ENCODE data around the gene ORMDL3. TPM values are rescaled to one million over a fixed set of nuclear protein-coding genes. Genes with fewer than 3 reads are reported as not detected.

ORMDL3 gene
- total RNA-seq, 2 donors from 2014 or later, result 65.6 to 91.0 TPM

DNA sequence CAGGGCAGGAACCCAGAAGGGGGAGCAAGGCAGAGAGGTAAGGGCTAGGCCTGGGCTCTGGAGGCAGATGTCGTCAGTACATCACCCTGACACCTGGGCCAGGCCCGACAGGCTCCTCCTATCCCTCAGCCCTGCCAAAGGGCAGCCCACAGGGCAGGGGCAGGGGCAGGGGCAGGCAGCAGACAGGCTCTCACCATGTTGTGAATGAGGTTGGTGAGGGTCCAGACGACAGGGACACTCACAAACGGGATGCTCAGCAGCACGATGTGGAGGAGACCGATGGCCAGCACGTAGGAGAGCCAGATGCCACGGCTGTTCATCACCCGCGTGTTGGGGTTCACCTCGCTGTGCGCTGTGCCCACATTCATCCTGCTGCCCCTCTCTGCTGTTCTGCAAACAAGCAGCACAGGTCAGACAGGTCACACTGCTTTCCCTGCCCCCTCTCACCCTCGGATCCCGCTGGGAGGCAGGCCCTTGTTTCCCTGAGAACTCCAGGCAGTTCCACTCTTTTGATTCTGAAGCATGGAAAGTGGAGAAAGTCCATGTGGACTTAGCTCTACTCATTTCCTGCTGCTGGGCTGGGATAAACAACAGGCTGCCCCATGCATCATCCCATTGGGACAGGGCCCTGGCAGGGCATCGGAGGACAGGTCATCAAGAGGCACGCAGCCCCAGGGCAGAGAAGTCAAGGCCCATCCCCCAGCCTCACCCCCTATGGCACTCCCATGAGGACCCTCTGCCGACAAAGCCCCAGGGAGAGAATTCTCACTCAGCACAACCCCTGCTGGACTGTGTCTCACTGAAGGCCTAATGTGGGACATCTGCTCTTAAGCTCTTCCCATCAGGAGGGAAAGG, 3.3 kb downstream of the ORMDL3 start:
- Histone ChIP-seq H3K4me1 (peaks cover 36% of the 10 kb centered on the region), H3K9me3 (no peaks in the 10 kb centered on the region), H3K4me3 (no peak overlapping the region), H3K27ac (no peak overlapping the region), H3K27me3 (no peaks in the 10 kb centered on the region), H3K36me3 (replicated peaks in 1 of 2; ENCODE audit: insufficient read depth in 1 of 2, low read depth in 2 of 2) (peaks cover 6 to 23% of the 10 kb centered on the region in 2 donors)
- 62 to 65% methylated on average over 14 to 17 of the region's 17 CpGs for WGBS, 2 donors
- TF ChIP-seq, protein P1, sequence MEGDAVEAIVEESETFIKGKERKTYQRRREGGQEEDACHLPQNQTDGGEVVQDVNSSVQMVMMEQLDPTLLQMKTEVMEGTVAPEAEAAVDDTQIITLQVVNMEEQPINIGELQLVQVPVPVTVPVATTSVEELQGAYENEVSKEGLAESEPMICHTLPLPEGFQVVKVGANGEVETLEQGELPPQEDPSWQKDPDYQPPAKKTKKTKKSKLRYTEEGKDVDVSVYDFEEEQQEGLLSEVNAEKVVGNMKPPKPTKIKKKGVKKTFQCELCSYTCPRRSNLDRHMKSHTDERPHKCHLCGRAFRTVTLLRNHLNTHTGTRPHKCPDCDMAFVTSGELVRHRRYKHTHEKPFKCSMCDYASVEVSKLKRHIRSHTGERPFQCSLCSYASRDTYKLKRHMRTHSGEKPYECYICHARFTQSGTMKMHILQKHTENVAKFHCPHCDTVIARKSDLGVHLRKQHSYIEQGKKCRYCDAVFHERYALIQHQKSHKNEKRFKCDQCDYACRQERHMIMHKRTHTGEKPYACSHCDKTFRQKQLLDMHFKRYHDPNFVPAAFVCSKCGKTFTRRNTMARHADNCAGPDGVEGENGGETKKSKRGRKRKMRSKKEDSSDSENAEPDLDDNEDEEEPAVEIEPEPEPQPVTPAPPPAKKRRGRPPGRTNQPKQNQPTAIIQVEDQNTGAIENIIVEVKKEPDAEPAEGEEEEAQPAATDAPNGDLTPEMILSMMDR (IDR thresholded peaks at IDR 0.05), result no peak
- TF ChIP-seq POLR2A (IDR thresholded peaks at IDR 0.05), result no peak
- DNase-seq, result no peak
- ATAC-seq, result no peak
- intact Hi-C loops (cut with DNase I), result no loop called here

DNA sequence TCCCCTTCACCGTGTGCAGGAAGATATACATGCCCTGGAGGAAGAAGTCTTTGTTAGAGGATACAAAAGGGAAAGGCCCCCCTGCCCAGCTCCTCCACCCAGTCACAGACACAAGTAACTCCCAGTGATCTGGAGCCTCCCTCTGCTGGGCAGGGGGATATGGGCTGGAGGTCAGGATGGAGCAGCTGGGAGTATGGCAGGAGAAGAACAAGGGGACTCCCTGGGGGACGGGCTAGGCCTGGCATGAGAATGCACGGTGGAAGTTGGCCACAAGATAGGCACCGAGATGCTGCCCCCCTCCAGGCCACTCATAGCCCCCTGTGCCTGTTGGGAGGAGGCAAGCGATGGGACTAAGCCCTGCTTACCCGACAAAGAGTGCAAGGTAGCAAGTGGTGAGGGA, 4.2 kb downstream of the ORMDL3 start:
- intact Hi-C loops (cut with DNase I), result no loop called here
- TF ChIP-seq, protein P1 (IDR thresholded peaks at IDR 0.05), result no peak
- TF ChIP-seq POLR2A (IDR thresholded peaks at IDR 0.05), result no peak
- DNase-seq, result no peak
- no peak overlapping the region for H3K27ac ChIP-seq
- WGBS, 2 donors, result 87 to 93% methylated on average over 6 of the region's 6 CpGs
- no peak overlapping the region for H3K4me3 ChIP-seq
- no peak for ATAC-seq
- H3K27me3 ChIP-seq, result no peaks in the 10 kb centered on the region
- H3K9me3 ChIP-seq, result no peaks in the 10 kb centered on the region
- H3K36me3 ChIP-seq (replicated peaks in 1 of 2; ENCODE audit: insufficient read depth in 1 of 2, low read depth in 2 of 2), result peaks cover 6 to 23% of the 10 kb centered on the region in 2 donors
- H3K4me1 ChIP-seq, result peaks cover 28% of the 10 kb centered on the region

DNA sequence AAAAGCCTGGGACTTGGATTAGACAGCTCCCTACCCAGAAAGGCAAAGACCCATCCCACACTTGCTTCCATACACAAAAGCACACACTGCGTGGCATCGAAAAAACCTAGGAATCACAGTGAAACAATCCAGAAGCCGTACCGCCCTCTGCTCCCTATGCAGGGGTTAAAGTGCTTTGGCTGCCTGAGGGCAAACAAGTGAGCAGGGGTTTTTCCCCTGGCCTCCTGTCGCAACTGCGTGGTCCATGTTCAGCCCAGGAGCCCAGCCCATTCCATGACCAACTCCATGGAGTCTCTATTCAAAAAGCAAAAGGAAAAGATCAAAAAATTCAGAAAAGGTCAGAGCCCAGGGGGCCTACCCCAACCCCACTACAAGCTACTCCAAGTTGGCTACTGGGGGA, 5.4 kb downstream of the ORMDL3 start:
- Histone ChIP-seq H3K4me1 (peaks cover 22% of the 10 kb centered on the region), H3K27ac (no peak overlapping the region), H3K9me3 (no peaks in the 10 kb centered on the region), H3K4me3 (no peak overlapping the region), H3K27me3 (no peaks in the 10 kb centered on the region), H3K36me3 (replicated peaks in 1 of 2; ENCODE audit: insufficient read depth in 1 of 2, low read depth in 2 of 2) (peaks cover 6 to 23% of the 10 kb centered on the region in 2 donors)
- 78 to 92% methylated on average over 6 of the region's 6 CpGs for WGBS, 2 donors
- no peak for TF ChIP-seq POLR2A (IDR thresholded peaks at IDR 0.05)
- TF ChIP-seq, protein P1 (IDR thresholded peaks at IDR 0.05), result no peak
- ATAC-seq (no peak), DNase-seq (no peak)
- intact Hi-C loops (cut with DNase I), result no loop called here

DNA sequence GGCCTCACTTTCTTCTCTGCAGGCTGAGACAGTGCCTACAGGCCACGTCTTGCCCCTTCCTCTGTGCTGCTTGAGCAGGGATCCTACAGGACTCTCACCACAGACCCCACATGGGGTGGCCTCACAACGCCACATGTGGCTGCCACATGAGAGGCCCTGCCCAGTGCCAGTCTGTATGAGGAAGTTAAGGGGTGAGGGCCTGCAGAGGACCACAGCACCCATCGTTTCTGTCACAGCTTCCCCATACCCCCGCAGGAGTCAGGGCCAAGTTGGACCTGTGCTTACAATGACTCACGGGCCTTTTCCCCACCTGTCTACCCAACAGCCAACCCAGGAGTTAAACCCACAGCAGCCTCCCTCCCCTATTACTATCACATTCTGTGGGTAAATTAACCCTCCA, 6.1 kb downstream of the ORMDL3 start:
- WGBS, 2 donors, result 73 to 94% methylated on average over 3 to 5 of the region's 5 CpGs
- Histone ChIP-seq H3K36me3 (replicated peaks in 1 of 2; ENCODE audit: insufficient read depth in 1 of 2, low read depth in 2 of 2) (peaks cover 6 to 23% of the 10 kb centered on the region in 2 donors), H3K9me3 (no peaks in the 10 kb centered on the region), H3K27ac (no peak overlapping the region), H3K4me3 (no peak overlapping the region), H3K4me1 (peaks cover 17% of the 10 kb centered on the region), H3K27me3 (no peaks in the 10 kb centered on the region)
- TF ChIP-seq POLR2A (IDR thresholded peaks at IDR 0.05), result no peak
- TF ChIP-seq, protein P1 (IDR thresholded peaks at IDR 0.05), result no peak
- DNase-seq, result no peak
- intact Hi-C loops (cut with DNase I), result no loop called here
- ATAC-seq, result no peak
